Lung (tissue), 12 donors: ENCODE results near the gene EPB41L2. TPM values are rescaled to one million over a fixed set of nuclear protein-coding genes. Genes with fewer than 3 reads are reported as not detected.

Experiments
- ATAC-seq: fragments of 200-7000 bp; cut with Tn5 transposase; one replicate; pipeline ENCODE4 v1.9.1; 2020; ENCODE audit warnings: moderate number of reproducible peaks; ENCODE audit not compliant: insufficient read depth, low FRiP score
- DNase-seq, 3 donors: peaks; one replicate each; pipeline ENCODE4 v3.0.0-alpha.2; 2013 to 2017
- H3K27ac ChIP-seq, 2 donors: one replicate each; pipeline ENCODE4 v1.5.1; 2013; ENCODE audit warnings: mild to moderate bottlenecking in 2 of 2, moderate library complexity in 2 of 2, control low read depth in 1 of 2, inconsistent platforms in 1 of 2, low read depth in 1 of 2, low read length in 1 of 2
- H3K27me3 ChIP-seq, 3 donors: one replicate each; pipeline ENCODE4 v1.5.1; 2013; ENCODE audit warnings: low read length in 2 of 3; ENCODE audit not compliant: control insufficient read depth in 3 of 3, insufficient read depth in 3 of 3
- H3K36me3 ChIP-seq, 4 donors: one replicate each; pipeline ENCODE4 v1.5.1; 2013; ENCODE audit warnings: low read length in 4 of 4, mild to moderate bottlenecking in 1 of 4, moderate library complexity in 1 of 4; ENCODE audit not compliant: control insufficient read depth in 4 of 4, insufficient read depth in 4 of 4
- H3K4me1 ChIP-seq, 5 donors: one replicate each; pipeline ENCODE4 v1.5.1; 2013; ENCODE audit warnings: low read length in 5 of 5, mild to moderate bottlenecking in 2 of 5, moderate library complexity in 1 of 5; ENCODE audit not compliant: control insufficient read depth in 5 of 5, insufficient read depth in 5 of 5
- H3K4me3 ChIP-seq: one replicate; pipeline ENCODE4 v1.5.1; 2013; ENCODE audit warnings: mild to moderate bottlenecking, control low read depth, moderate library complexity
- H3K9ac ChIP-seq, 2 donors: one replicate each; pipeline ENCODE4 v1.5.1; 2013; ENCODE audit warnings: low read length in 2 of 2, control low read depth in 1 of 2; ENCODE audit not compliant: insufficient read depth in 1 of 2
- H3K9me3 ChIP-seq, 4 donors: one replicate each; pipeline ENCODE4 v1.5.1; 2013; ENCODE audit warnings: low read length in 3 of 4, mild to moderate bottlenecking in 1 of 4, moderate library complexity in 1 of 4; ENCODE audit not compliant: control insufficient read depth in 4 of 4, insufficient read depth in 3 of 4
- CTCF ChIP-seq: IDR thresholded peaks from 2 replicates; pipeline ENCODE4 v1.5.1; 2012; ENCODE audit warnings: mild to moderate bottlenecking; ENCODE audit errors: control extremely low read depth, extremely low read depth
- WGBS, 2 donors: extraction: QIAGEN DNeasy Blood & Tissue Kit; methylation state at CpG; one replicate each; pipeline ENCODE4 v1.1.7; 2013; 5-methylcytosine and 5-hydroxymethylcytosine counted together
- polyA plus RNA-seq, 2 donors: library from polyadenylated mRNA; stranded (reverse); fragments of 200-250 nt; gene quantifications; one replicate each; pipeline ENCODE4 v1.2.1, GENCODE V29; 2013
- total RNA-seq, 2 donors: library from RNA; depleted of rRNA in 1 of 2; stranded (reverse); fragments of >200 nt in 1 of 2; gene quantifications; one replicate each; pipeline ENCODE4 v1.2.1, GENCODE V29; 2014 to 2021
- donor health status: control.
- donor health status: control.
- donor health status: Bipolar disorder and iron deficiency.
- donor health status: healthy.
- donor health status: DM: yes; HTN: yes; CAD: no.

Gene EPB41L2
- total and polyA plus RNA-seq, 4 donors: 21.9 to 265 (median 52.7) TPM

- peaks cover 0 to 17% (median 4%) of the 10 kb centered on the region in 4 donors for H3K36me3 ChIP-seq
- no peaks in the 10 kb centered on the region for H3K9me3 ChIP-seq
- H3K4me1 ChIP-seq: peaks cover 0 to 16% (median 1%) of the 10 kb centered on the region in 5 donors
- ATAC-seq (no peak), DNase-seq (no peak)
- no peak overlapping the region for H3K9ac ChIP-seq
- no peak overlapping the region for H3K4me3 ChIP-seq
- no peak overlapping the region for H3K27ac ChIP-seq
- 89 to 92% methylated on average over 2 of the region's 2 CpGs for WGBS, 2 donors
- no peaks in the 10 kb centered on the region for H3K27me3 ChIP-seq
- TF ChIP-seq CTCF: no peak
Observed at GRCh38 chr6:130848945-130849344, 214.1 kb downstream of the EPB41L2 start.

GRCh38 chr6:130847001-130847910 is 215.8 kb downstream of the EPB41L2 start:
- 72 to 83% methylated on average over 7 of the region's 7 CpGs for WGBS, 2 donors
- H3K9ac ChIP-seq: peak overlapping the region in 1 of 2 donors; percentile 47
- H3K36me3 ChIP-seq: peaks cover 0 to 9% (median 2%) of the 10 kb centered on the region in 4 donors
- H3K27me3 ChIP-seq: no peaks in the 10 kb centered on the region
- no peak for TF ChIP-seq CTCF
- H3K27ac ChIP-seq: no peak overlapping the region
- no peak for ATAC-seq
- no peaks in the 10 kb centered on the region for H3K9me3 ChIP-seq
- peaks cover 0 to 16% (median 0%) of the 10 kb centered on the region in 5 donors for H3K4me1 ChIP-seq
- H3K4me3 ChIP-seq: no peak overlapping the region
- DNase-seq: peak in 1 of 3 donors; percentile 16

GRCh38 chr6:130846501-130846900 is 216.5 kb downstream of the EPB41L2 start:
- no peak for DNase-seq
- H3K9ac ChIP-seq: no peak overlapping the region

More at GRCh38 chr6:130846501-130846900, 216.5 kb downstream of the EPB41L2 start:
- Histone ChIP-seq H3K36me3 (peaks cover 0 to 4% (median 2%) of the 10 kb centered on the region in 4 donors), H3K4me1 (peaks cover 0 to 16% (median 0%) of the 10 kb centered on the region in 5 donors), H3K9me3 (no peaks in the 10 kb centered on the region), H3K27me3 (no peaks in the 10 kb centered on the region), H3K4me3 (no peak overlapping the region), H3K27ac (no peak overlapping the region)
- WGBS, 2 donors: 90 to 94% methylated on average over 1 of the region's 1 CpG
- no peak for TF ChIP-seq CTCF
- ATAC-seq: no peak
